GM12872 (cell line): ENCODE data around the gene AP3D1.

Experiments
- TF ChIP-seq, protein P1 (sequence below): IDR thresholded peaks from 3 replicates; pipeline ENCODE4 v1.5.1; 2011; ENCODE audit warnings: low read depth, mild to moderate bottlenecking, low read length, moderate library complexity; ENCODE audit not compliant: insufficient read depth

AP3D1 gene

DNA sequence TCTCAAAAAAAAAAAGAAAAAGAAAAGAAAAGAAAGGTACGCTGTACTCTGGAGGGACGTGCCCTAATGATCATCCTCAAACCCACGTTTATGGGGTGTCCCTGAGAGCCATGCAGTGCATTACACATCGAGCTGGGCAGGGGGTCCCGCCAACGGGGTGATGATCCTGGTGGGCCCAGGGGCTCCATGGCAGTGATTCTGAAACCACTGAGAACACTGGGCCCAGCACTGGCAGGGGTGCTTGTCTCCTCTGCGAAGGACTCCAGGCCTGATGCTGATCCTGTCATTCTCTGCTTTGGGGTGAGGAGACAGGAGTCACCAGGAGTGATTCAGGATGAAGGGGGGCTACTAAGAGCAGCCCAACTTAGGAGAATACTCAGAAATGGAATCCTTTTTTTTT is 74.0 kb downstream of the AP3D1 start:
- TF ChIP-seq, protein P1, sequence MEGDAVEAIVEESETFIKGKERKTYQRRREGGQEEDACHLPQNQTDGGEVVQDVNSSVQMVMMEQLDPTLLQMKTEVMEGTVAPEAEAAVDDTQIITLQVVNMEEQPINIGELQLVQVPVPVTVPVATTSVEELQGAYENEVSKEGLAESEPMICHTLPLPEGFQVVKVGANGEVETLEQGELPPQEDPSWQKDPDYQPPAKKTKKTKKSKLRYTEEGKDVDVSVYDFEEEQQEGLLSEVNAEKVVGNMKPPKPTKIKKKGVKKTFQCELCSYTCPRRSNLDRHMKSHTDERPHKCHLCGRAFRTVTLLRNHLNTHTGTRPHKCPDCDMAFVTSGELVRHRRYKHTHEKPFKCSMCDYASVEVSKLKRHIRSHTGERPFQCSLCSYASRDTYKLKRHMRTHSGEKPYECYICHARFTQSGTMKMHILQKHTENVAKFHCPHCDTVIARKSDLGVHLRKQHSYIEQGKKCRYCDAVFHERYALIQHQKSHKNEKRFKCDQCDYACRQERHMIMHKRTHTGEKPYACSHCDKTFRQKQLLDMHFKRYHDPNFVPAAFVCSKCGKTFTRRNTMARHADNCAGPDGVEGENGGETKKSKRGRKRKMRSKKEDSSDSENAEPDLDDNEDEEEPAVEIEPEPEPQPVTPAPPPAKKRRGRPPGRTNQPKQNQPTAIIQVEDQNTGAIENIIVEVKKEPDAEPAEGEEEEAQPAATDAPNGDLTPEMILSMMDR = no peak

DNA sequence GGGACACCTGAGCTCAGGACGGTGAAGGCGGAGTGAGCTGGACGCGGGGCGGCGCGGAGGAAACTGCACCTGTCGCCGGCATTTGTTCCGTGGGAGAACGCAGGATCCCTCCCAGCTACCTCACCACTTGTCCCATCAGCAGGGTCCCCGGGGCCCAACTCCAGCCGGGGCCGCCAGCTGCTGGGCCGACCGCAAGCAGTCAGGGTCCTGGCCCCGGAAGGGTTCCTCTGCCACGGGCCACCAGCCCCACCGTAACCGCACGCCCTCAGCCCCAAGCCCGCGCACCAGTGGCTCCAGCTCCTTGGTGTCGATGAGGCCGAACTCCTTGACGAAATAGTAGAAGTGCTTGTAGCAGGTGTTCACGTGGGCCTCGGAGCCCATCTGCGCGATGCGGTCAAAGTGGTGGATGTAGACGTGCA is 74.8 kb downstream of the AP3D1 start:
- TF ChIP-seq, protein P1 = no peak

DNA sequence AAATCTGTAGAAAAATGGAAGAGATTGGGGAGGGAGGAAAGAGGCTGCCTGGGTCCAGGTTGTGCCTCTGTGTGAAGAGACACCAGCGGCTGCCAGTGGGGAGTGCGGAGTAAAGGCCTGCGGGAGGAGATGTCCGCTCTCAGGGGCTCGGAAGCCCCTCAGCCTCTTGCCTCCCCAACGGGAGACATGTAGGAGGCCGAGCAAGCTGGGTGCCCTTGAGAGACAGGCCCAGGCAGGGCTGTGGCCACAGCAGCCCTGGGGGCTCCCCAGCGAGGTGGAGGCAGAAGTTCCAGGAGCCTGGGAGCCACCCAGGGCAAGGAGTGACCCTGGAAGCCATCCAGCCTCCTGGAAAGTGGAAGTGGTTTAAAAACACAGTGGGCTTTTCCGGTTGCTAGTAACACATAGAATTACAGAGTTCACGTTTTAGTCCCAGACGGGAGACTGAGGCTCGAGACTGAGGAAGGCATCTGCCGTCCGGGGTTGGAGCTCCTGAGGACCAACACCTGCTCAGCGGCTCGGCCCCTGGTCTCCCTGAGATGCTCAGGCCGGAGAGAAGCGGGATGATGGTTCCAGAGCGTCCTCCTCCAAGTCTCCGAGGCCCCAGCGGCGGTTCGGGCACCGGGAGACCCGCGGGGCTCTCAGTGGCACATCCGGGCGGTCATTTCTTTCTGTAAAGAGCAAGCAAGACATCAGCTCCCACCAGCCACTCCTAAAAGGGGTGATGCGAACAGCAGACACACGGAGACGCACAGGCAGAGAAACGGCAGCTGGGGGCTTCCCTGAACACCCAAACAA is 78.4 kb downstream of the AP3D1 start:
- TF ChIP-seq, protein P1 = no peak

DNA sequence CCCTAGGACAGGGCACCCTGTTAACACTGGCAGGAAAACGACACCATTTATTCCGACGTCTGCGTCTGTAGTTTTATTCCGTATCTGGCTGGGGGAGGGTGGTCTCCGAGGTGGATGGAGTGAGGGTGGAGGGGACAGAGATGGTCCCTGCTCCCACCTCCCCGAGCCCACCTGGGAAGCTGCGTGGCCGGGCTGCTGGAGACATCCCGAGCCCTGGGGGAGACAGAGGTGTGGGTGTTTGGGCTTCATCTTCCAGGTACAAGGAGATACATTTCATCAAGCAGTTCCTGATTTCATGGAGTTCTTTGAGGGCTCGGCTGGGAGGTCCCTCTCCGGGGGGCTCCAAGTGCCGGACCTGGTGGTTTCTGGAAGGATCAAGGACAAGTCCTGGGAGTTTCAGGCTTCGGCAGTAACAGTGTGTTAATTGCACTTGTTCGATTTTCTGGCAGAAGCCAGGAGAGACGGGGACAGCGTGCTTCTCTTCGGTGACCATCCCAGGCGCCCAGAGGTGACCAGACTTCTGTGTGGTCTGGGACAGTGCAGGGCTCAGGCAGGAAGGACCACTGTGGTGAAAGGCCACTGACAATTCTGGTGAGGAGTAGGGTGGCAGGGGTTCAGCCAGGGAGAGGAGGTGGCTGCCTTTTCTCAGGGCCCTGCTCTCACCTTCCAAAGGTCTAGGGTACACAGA is 80.2 kb downstream of the AP3D1 start:
- TF ChIP-seq, protein P1 = no peak

DNA sequence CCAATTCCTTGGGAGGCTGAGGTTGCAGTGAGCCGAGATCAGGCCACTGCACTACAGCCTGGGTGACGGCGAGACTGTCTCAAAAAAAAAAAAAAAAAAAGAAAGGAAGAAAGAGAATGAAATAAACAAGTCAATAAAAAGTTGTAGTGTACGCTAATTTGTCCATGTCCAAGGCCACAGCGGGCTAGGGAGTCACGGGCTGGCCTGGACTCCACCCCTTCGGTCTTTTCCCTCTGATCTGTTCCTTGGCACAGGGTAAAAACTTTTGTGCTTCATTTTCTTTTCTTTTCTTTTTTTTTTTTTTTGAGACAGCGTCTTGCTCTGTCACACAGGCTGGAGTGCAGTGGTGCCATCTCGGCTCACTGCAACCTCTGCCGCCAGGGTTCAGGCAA is 80.9 kb downstream of the AP3D1 start:
- TF ChIP-seq, protein P1 = no peak

DNA sequence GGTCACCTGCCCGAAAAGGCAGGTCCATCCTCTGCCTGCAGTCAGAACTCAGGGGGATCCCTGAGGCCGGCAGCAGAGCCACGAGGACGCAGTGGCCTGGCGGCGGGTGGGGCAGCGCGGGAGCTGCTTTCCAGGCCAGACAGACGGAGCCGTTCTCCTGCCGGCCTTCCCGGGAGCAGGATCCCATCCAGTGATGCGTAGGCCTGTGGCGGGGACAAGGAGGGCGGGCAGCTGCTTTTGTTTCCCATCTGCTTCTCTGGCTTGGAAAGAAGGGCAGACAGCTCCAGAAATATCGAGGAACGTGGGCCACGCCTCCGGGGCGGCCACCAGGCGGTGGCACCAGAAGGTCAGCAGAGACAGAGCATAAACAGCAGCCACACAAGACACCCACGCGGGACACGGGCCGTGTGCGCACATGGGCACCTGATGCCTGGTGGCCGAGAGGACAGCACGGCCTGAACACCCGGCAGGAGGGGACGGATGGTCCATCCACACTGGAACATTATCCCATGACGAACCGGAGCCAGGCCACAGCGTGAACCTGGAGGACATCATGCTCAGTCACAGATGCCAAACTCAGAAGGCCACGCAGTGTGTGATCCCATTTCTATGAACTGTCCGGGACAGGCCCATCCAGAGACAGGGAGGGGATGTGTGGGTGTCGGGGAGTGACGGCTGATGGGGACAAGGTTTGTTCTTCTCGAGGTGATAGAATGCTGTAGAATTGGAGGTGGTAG is 86.4 kb downstream of the AP3D1 start:
- TF ChIP-seq, protein P1 = no peak

DNA sequence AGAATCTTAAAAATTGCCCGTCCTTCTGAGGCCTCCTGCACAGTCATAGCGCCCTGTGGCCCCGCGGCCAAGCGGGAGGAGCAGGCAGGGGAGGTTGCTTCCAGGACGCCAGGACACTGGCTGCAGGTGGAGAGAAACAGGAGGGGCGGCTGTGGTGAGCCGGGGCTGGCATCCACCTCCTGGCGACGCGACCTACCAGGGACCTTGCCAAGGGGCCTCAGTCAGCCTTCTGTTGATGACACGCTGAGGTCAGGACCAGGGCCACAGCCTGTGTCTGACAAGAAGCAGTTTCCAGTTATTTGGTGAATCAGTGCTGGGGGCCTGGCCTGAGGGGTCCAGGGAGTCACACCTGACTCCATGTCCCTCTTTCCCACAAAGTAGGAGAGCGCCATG is 87.0 kb downstream of the AP3D1 start:
- TF ChIP-seq, protein P1 = no peak
